ENCODE results near the gene WWOX.

WWOX gene

DNA sequence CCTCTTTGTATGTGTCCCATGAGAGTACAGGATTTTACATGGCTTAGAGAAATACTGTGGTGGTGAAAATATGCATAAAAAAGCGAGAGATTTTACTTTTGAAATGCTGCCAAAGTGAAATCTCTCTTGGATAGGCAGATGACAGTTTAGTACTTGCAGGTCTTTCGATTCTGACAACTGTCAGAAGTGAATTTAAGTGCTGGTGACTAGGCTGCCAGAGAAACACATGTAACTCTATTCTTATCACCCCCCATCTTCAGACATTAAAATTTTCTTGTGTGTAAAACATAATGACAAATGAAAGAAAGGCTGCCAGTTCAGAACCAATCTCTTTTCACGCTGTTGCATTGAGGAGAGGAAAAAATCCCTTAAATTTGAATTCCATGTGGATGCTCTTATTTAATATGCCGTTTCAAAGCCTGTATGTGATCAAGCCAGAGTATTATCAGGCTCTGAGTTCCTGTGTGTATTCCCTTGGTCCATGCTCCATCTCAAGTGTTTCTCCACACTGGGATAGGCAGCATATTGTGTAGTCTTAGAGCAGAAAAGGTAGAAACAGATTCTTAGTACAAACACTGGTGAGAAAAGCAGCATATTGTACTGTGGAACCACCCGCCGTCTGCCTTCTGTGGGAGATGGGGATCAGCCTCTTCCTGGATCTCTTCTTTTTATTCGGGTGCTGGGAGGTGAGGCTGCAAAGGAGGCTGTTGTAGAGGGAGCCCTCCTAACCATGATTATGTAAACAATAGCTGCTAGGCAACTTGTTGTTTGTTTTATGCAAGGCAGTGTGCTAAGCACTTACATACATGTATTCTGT, 291.3 kb downstream of the WWOX start:
- no peak for DNase-seq (ENCODE audit: extremely low read depth, low read depth)
- TF ChIP-seq, protein P1, sequence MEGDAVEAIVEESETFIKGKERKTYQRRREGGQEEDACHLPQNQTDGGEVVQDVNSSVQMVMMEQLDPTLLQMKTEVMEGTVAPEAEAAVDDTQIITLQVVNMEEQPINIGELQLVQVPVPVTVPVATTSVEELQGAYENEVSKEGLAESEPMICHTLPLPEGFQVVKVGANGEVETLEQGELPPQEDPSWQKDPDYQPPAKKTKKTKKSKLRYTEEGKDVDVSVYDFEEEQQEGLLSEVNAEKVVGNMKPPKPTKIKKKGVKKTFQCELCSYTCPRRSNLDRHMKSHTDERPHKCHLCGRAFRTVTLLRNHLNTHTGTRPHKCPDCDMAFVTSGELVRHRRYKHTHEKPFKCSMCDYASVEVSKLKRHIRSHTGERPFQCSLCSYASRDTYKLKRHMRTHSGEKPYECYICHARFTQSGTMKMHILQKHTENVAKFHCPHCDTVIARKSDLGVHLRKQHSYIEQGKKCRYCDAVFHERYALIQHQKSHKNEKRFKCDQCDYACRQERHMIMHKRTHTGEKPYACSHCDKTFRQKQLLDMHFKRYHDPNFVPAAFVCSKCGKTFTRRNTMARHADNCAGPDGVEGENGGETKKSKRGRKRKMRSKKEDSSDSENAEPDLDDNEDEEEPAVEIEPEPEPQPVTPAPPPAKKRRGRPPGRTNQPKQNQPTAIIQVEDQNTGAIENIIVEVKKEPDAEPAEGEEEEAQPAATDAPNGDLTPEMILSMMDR (IDR thresholded peaks at IDR 0.05; ENCODE audit: low read depth, low read length): no peak

DNA sequence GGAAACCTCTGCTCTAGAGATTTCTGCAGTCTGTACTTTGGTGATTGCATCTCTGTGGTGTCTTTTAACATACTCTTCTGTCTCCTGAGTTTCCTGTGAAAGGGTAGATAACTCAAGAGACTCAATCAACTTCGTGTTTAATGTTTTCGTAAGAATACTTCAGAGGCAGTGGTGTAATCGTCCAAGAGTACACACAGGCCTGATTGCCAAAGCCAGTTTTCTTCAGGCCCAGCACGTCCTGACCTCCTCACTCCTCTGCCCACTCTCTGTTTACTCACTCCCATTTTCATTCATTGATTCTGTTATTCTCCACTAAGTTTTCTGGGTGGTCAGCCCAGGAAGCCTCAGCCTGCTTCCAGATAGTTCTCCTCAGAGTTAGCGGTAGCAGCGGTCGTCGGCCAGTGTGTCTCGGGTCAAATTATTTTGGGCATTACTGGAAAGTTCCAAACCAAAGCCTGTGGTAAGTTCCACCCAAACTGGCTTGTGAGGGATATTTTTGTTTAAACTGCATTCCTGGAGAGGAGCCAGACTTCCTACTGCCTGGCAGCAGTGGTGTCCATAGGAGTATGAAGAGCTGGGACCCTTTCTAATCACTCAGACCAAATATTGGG, 293.2 kb downstream of the WWOX start:
- no peak for DNase-seq (ENCODE audit: extremely low read depth, low read depth)
- TF ChIP-seq, protein P1 (IDR thresholded peaks at IDR 0.05; ENCODE audit: low read depth, low read length): no peak

DNA sequence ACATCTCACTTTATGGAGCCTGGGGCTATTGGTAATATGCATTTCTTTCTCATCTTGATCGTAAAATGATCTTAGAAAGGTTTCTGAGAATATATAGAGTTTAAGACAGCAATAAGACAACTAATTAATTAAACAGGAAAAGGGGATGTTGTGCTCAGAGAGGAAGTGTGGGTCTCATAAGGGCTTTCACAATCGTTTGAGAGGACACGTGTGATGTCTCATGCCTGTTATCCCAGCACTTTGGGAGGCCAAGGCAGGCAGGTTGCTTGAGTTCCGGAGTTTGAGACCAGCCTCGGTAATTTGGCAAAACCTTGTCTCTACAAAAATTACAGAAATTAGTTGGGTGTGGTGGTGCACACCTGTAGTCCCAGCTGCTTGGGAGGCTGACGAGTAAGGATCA, 295.6 kb downstream of the WWOX start:
- TF ChIP-seq, protein P1 (IDR thresholded peaks at IDR 0.05; ENCODE audit: low read depth, low read length): no peak
- DNase-seq (ENCODE audit: extremely low read depth, low read depth): no peak

DNA sequence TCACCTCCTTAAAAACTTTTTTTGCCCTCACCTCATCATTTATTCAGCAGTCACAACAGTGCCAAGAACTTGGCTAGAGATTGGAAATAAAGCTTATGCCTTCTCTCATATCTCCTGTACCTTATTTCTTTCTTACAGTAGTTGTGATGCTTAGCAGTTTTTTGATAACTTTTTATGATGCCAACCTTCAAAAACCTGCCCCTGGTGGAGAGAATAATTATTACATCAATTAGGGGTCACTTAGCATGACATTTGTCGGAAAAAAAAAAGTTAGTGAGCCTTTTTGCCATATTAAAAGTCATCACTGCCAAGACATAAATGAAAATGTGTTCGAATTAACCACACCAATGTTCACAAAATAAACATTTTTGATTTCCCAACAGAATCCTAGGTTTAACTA, 296.6 kb downstream of the WWOX start:
- DNase-seq (ENCODE audit: extremely low read depth, low read depth): no peak
- TF ChIP-seq, protein P1 (IDR thresholded peaks at IDR 0.05; ENCODE audit: low read depth, low read length): no peak

DNA sequence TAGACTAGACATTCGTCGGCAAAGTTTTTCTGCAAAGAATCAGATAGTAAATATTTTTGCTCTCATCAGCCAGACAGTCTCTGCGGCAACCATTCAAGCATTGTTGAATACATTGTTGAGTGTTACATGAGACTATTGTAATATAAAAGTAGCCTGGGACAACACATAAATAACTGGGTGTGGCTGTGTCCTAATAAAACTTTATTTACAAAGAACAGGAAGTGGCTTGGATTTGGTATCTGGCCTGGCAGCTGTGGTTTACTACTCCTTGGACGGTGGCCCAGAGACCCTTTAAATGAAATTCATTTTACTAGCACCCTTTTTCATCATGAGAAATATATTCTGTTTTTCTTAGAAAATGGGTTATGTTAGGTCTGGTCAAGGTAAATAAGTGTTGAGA, 297.2 kb downstream of the WWOX start:
- DNase-seq (ENCODE audit: extremely low read depth, low read depth): no peak

DNA sequence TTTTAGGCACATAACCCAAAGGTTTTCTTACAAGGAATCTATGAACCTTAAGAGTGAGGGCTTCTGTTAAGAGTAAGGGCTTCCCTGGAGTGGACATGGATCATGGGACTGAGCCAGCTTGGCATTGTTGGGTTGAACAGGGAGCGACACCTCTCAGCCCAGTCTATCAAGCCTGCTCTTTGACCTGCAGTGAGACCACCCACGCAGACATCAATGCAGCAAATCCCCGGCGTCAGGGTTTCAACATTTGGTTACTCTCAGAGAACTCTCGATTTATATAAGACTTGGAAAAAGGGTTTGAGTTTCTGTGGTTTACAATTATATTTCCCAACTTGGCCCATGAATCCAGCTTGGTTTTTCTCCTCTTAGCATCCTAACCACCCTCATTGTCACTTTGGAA, 299.9 kb downstream of the WWOX start:
- TF ChIP-seq, protein P1 (IDR thresholded peaks at IDR 0.05; ENCODE audit: low read depth, low read length): no peak
- no peak for DNase-seq (ENCODE audit: extremely low read depth, low read depth)

More for the DNA sequence above, 297.2 kb downstream of the WWOX start:
- TF ChIP-seq, protein P1 (IDR thresholded peaks at IDR 0.05; ENCODE audit: low read depth, low read length): no peak

DNA sequence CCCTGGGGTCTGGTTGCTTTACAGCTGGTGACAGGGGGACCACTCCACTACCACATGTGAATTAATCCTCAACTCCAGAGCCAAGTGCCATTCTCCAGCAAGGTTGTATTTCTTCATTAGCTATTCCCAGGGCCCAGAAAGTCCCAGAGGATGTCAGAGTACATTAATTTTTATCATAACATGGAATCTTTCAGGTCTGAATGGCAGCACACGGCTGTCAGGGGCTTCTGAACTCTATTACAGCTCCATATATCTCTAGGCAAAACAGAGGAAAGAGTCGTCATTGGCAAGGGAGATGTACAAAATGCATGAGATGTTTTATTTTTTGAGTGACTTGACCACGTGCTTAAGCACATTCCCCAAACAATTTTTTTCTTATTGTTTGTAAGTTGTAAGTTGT, 303.4 kb downstream of the WWOX start:
- TF ChIP-seq, protein P1 (IDR thresholded peaks at IDR 0.05; ENCODE audit: low read depth, low read length): no peak
- no peak for DNase-seq (ENCODE audit: extremely low read depth, low read depth)
